HG03108 (cell line): ENCODE data around the gene IFT22.
A peak's percentile ranks its signal among the peaks of the same experiment; 100 is the strongest.
"Not testable (repeated sequence)": the region's sequence is repeated elsewhere in the genome, so short reads cannot be mapped to it uniquely, and the experiment has no call there.

Experiments
- ATAC-seq: cut with Tn5 transposase; IDR thresholded peaks from one replicate; pipeline ENCODE4 v1.9.1; 2021; ENCODE audit warnings: moderate library complexity; ENCODE audit not compliant: unreplicated experiment

Gene IFT22

DNA sequence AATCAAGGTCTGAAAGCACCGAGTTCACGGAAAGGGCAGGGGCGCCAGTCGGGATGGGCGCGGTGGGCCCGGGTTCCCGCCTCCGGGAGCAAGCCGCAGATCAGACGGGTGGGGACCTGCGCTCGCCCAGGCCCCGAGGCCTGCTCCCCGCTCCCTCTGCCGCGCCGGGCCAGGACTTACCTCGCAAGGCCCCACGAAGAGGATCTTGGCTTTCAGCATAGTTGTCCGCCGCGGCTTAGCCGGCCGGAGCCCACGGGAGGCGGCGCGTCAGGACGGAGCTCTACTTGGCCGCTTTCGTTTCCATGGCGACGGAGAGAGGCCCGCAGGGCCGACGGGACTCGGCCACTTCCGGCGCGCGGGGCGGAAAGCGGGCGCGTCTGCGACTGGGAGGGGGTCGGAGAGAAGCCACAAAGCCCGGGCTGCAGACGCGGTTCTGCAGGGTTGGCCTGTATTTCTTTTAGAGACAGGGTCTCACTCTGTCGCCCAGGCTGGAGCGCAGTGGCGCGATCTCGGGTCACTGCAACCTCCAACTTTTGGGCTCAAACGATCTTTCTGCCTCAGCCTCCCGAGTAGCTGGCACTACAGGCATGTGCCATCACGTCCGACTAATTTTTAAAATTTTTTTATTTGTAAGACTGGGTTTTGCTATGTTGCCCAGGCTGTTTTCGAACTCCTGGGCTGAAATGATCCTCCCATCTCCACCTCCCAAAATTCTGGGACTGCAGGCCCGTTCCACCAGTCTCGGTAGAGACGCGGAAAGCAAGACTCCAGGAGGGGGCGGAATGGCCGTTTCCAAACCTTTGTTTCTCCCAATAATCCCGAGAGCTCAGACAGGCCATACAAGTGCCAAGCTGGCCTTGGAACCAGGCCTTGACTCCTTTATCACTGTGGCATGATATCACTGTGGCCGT, at the start of gene IFT22:
Gene IFT22 (minus strand): TSS at position 322 of the 911 bp plus-strand sequence. CDS start 103 bp downstream, at position 219.
- peak; percentile 92 for ATAC-seq

DNA sequence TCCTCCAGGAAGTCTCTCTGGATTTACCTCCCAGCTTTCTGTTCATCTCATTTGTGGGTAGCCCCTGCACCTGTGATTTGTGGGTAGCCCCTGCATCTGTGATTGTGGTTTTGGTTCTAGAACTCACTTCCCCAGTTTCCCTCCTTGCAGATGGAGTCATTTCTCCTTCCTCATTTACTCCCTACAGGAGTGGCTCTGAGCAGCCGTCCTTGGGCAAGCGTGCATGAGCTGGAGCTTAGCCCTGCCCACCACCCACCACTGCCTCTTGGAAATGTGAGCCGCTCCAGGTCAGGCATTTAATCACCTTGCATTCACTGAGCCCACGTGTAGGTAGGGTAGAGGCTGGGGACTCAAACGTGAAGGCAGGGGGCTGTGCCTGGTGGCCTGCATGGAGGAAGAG, 49.2 kb upstream of the IFT22 start:
- no peak for ATAC-seq

DNA sequence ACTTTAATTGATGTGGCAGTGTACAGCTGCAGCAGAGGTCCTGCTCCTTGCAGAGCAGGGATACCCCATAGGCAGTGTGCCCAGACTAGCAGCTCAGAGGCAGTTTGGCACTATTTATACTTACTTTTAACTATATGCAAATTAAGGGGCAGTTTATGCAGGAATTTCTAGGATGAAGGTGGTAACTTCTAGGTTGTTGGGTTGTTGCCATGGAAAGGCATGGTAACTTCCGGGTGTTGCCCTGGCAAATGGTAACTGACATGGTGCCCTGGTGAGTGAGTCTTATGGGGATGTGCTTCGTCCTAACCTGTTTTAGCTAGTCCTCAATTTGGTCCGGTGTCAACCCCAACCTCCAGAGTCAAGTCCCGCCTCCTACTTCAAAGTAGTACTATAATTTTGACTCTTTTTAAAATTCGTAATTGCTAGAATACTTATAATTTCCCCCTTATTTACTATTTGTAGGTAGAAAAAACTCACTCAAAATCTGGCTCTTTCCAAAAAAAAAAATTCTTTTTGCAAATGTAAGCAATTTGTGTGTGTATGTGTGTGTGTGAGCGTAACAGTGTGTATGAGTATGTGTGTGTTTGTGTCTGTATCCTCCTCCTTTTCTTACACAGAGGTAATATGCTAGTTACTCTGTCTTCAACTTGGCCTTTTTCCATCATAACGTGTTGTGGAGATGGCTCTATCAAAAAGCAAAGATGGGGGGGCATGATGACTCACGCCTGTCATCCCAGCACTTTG, 47.0 kb upstream of the IFT22 start:
- ATAC-seq: no peak

DNA sequence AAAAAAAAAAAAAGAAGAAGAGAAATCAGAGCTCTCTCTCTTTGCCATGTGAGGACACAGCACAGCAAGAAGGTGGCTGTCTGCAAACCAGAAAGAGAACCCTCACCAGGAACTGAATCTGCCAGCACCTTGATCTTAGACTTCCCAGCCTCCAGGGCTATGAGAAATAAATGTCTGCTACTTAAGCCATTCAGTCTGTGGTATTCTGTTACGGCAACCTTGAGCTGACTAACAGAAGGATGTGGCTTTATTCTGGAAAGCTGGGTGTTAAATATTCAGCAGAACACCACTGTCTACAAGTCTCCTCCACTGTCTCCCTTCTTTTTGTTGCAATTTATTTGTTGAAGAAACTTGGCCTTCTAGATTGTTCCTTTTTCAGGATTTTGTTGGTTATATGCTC, 46.1 kb upstream of the IFT22 start:
- no peak for ATAC-seq

DNA sequence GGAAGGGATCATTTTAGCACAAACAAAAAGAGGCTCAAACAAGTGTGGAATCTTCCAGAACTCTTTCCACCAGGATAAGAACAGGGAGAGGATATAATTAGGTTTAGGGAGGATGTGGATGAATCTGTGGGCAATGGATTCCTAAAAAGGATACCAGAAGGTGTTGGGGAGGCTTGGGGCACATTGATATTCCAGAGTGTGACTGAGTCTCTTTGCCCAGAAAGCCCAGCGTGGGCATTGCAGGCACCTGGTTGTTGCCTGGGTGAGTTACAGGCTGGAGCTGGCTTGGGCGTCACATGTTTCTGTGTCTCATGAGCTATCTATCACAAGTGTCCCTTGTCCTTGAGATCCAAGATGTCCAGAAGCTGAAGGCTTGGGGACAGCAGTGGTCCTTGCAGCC, 44.3 kb upstream of the IFT22 start:
- ATAC-seq: no peak

DNA sequence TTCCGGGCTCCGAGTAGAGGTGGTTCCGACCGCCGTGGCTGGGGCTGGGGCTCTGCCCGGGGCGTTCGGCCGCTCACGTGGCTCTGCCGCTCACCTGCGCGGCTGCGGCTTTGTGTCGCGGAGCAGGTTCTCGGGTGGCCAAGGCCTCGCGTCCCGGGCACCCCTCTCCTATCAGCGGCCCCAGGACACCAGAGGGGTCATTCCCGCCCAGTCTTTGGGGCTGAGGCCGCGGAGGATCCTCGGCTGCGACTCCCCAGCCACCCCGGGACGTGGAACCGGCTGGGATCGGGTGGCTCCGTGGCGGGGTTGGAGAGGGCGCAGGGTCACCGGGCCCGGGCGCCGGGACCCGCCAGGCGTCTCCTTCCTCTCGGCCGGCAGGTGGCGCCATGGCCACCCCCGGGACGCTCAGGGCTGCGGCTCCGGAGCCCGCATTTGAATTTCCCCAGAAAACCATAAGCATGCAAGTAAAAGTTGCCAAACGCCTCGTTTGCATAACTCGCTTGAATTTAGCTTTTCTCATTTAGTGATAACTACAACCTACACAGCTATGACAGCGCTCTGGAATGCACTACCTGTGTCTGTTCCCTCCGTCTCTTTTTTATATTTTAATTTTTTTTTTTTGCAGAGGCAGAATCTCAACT, 42.2 kb upstream of the IFT22 start:
- peak; percentile 63 for ATAC-seq

DNA sequence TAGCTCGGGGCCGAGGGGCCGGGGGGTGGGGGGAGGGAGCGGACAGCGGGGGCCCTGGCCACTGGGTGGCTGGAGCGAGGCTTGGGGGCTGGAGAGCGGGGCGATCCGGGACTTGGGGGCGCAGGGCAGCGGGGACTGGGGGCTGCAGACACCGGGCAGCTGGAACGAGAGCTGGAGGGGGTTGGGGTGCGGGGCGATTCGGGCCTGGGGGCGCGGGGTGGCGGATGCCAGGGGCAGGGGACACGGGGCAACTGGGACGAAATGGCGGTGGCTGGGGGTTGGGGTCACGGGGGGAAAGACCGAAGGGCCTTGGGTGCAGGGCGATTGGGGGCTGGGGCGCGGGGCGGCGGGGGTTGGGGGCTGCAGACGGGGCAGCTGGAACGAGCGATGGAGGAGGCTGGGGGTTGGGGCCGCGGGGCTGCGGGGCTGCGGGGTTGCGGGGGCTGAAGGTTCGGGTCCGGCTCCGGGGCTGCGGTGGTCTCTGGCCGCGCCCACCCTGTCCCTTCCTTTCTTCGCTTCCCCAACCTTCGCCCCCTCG, 41.7 kb upstream of the IFT22 start:
- ATAC-seq: no peak

DNA sequence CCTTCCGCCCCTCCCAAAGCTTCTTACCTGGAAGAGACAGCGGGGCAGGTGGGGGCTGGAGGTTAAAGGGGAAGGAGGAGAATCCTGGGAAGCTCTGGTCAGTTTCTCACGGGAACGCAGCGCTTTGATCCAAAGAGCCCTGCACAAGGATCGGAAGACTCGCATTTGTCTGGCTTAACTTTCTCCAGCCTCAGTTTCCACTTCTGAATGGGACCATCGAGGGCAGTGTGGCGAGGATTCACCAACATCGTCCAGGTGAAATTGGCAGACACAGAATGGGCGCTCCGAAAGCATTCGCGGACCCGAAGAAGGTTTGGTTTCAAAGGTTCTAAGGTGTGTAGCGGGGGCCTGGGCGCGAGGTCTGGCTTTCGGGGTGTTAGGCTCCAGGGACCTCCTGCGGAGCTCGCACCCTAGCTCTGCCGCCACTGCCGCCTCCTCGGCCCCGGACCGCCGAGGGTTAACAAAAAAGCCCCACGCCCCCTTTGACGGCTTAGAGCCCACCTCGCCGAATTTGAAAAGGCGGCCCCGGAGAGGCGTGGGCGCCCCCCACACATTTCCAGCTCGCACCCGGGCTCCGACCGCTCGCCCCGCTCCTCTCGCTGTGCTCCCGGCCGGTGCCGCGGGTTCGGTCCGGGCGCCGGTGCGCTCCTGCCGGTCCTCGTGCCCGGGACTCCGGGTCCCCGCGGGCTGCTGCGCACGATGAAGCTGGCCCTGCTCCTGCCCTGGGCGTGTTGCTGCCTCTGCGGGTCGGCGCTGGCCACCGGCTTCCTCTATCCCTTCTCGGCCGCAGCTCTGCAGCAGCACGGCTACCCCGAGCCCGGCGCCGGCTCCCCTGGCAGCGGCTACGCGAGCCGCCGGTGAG, 41.0 kb upstream of the IFT22 start, which contains the start of gene COL26A1:
Gene COL26A1 (plus strand): TSS at position 542 of the 862 bp plus-strand sequence. CDS start 158 bp downstream, at position 700.
- ATAC-seq: no peak

DNA sequence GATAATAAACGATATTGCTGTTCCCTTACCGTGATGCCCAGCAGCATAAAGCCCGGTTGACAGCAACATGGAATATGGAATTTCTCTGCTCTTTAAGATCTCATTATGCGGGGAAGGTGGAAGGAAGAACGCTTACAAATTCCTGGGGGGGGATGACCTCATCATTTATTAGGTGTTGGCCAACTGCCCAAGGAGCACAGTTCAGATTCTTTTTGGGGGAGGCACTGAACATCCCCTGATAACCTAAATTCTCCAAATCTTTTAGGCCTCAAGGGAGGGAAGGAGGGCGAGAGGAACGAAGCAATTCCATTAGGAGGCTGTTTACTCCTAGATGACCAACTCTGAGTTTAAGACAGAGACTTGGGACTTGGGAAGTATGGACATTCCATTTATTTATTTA, 35.8 kb upstream of the IFT22 start:
- ATAC-seq: no peak

DNA sequence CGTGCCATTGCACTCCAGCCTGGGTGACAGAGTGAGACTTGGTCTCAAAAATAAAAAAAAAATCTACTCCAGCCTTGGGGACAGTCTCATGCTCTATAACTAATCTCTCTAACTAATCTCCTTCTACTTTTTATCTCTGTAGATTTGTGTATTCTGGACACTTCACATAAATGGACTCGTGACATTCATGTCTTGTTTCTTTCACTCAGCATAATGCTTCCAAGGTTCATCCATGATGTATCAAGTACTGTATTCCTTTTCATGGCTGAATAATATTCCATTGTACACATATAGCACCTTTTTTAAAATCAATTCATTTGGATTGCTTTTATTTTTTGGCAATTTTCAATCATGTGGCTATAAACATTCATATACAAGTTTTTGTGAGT, 31.3 kb upstream of the IFT22 start:
- no peak for ATAC-seq

DNA sequence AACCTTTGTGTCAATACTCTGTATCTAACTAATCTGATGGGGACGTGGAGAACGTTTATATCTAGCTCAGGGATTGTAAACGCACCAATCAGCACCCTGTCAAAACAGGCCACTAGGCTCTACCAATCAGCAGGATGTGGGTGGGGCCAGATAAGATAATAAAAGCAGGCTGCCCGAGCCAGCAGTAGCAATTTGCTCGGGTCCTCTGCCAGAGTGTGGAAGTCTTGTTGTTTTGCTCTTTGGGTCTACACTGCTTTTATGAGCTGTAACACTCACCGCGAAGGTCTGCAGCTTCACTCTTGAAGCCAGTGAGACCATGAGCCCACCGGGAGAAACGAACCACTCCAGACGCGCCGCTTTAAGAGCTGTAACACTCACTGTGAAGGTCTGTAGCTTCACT, 27.7 kb upstream of the IFT22 start:
- ATAC-seq: not testable (repeated sequence)

DNA sequence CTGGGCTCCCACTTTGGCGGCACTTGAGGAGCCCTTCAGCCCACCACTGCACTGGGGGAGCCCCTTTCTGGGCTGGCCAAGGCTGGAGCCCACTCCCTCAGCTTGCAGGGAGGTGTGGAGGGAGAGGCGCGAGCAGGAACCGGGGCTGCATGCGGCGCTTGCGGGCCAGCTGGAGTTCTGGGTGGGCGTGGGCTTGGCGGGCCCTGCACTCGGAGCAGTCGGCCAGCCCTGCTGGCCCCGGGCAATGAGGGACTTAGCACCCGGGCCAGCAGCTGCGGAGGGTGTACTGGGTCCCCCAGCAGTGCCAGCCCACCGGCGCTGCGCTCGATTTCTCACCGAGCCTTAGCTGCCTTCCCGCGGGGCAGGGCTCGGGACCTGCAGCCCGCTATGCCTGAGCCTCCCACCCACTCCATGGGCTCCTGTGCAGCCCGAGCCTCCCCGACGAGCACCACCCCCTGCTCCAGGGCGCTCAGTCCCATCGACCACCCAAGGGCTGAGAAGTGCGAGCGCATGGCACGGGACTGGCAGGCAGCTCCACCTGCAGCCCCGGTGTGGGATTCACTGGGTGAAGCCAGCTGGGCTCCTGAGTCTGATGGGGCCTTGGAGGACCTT, 26.9 kb upstream of the IFT22 start:
- ATAC-seq: not testable (repeated sequence)

DNA sequence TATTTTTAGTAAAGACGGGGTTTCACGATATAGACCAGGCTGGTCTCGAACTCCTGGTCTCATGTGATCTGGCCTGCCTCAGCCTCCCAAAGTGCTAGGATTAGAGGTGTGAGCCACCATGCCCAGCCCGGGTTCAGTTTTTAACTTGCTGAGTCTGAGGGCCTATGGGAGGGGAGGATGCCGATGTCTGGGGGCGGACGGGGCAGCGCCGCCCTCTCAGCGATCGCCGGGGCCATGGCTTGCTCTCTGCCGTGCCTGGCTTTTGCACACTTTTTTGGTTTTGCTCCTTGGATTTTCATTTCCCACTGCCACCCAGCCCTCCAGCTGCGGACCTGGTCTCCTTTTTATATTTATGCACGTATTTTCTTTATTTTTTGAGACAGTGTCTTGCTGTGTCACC, 25.9 kb upstream of the IFT22 start:
- ATAC-seq: no peak

DNA sequence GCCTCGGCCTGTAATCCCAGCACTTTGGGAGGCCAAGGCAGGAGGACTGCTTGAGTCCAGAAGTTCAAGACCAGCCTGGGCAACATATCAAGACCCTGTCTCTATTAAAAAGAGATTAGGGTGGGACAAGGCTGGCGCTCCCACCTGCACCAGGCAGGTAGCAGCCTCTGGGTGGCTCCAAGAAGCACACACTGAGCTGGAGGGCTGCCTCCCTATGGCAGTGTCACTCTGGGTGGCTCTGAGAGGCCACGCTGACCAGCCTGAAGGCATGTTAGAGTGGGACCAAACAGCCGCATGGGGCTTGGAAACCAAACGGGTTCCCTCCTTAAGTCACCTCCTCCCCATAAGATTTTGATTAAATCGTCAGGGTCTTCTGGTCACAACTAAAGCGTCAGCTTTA, 21.3 kb upstream of the IFT22 start:
- no peak for ATAC-seq

DNA sequence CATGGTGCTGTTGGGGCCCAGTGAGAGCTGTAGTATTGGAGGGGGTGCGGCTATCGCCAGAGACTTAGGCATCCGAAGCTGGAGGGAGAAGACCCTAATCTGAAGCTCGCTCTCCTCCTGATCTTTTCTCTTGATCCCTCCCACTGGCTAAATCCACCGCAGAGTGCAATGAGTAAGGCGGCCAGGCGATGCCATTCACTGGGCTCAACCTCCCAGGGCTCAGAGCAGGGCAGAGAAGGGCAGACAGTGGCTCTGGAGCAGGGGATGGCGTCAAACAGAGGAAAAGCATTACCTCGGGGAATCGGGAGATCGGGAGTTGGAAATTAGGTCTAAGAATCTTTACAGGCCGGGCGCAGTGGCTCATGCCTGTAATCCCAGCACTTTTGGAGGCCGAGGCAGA, 18.8 kb upstream of the IFT22 start:
- ATAC-seq: no peak

DNA sequence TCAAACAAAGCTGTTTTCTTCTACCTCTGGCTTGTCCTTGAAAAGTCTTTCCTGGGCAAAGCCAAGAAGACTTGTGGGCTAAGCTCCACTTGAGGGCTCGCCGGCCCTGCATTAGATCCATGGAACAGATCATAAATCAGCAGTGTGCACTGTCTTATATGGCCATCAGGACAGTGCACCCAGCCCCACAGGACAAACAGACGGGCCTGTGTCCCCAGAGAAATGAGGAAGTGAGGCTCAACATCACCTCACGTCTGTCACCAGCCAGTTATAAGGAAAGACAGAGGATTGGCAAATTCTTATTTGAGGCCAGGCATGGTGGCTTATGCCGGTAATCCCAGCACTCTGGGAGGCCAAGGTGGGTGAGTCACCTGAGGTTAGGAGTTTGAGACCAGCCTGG, 12.3 kb upstream of the IFT22 start:
- ATAC-seq: no peak

DNA sequence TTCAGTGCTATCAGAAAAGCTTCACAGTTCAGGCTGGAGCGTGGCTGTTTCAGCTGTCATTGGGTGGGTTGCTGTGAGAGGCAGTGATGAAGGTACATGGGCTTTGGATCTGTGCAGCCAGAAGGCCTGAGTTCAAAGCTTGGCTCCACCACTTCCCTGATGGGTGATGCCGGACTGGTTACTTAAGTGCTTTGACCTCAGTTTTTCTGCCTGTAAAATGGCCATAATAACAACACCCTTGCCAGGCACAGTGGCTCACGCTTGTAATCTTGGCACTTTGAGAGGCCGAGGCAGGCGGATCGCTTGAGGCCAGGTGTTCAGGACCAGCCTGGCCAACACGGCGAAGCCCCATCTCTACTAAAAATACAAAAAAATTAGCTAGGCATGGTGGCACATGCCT, 10.4 kb upstream of the IFT22 start:
- ATAC-seq: no peak

DNA sequence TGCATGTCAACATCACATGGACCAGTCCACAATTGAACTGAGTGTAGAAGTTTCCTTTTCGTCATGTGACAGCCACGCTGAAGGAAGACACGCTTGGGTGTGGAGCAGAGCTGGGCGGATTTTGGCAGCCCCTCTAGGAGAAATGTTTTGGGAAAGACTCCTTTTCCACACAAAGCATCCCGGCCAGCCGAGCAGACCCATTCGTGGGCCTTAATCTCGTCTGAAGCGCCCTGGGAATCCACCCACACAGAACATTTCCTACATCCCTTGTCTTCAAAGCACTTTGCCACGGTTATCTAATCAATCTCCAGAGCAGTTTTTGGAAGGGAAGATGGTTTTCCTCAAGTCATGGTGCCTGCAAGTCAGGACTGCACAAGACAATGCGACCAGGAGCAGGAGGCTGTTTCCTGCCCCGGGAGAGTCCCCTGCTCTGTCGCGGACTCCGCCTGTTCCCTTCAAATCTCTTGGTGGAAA, 8.4 kb upstream of the IFT22 start:
- no peak for ATAC-seq

DNA sequence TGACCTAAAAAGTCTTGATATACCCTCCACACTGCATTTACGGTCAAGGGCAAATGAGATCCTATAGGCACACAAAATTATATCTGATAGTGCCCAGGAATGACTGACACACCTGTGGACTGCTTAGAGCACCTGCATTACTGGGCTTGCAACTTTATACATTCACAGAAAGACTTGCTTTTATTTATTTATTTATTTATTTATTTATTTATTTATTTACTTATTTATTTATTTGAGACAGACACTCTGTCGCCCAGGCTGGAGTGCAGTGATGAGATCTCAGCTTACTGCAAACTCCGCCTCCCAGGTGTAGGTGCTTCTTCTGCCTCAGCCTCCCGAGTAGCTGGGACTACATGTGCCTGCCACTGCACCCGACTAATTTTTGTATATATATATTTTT, 6.5 kb upstream of the IFT22 start:
- ATAC-seq: no peak

DNA sequence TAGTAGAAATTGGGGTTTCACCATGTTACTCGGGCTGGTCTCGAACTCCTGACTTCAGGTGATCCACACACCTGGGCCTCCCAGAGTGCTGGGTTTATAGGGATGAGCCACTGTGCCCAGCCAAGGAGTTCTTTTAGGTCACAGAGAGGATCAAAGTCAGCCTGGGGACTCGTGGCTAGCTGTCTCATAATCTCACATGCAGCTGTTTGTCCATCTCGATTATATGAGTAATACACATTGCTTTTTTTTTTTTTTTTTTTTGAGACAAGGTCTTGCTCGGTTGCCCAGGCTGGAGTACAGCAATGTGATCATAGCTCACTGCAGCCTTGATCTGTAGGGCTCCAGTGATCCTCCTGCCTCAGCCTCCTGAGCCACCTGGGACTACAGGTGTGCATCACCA, 2.2 kb downstream of the IFT22 start:
- ATAC-seq: no peak
